GM18511 (cell line): Measurements from ENCODE around the gene UGT2A3.
A peak's percentile ranks its signal among the peaks of the same experiment; 100 is the strongest.
"Not testable (repeated sequence)": the region's sequence is repeated elsewhere in the genome, so short reads cannot be mapped to it uniquely, and the experiment has no call there.

Source experiments
- ATAC-seq: cut with Tn5 transposase; IDR thresholded peaks from one replicate; pipeline ENCODE4 v1.9.1; 2021; ENCODE audit warnings: mild to moderate bottlenecking, moderate library complexity; ENCODE audit not compliant: unreplicated experiment

UGT2A3 gene

DNA sequence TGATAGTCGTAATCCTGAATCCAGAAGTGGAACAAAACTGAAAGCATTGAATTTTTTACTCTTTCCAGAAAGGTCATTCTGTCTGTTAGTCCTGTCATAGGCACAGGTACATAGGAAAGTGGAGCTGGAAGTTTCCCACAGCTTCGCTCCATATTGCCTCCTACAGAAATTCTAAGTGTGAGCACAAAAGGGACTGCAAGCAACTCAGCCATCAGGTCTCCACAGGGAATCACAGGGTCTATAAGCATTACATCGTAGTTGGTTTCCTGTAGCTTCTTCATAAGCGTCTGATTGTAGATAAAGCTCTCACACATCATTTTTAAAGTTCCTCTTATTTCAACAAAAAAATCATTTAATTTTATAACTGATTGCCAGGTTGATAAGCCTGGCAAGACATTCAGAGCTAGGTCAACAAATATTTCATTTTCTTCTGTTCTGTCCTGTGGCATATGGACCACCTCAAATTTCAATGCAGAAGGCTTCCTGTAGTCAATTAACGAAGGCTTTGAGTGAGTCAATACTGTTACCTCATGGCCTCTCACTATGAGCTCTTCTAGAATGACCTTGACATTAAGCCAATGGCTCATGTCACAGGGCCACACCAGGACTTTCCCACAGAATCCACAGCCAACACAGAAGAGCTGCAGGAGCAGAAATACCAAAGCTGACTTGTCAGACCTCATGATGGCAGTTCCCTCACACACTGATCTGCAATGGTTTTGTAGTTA, at the start of gene UGT2A3:
Gene UGT2A3, minus strand, starts transcription at position 727 of the 728 bp plus-strand sequence. Its CDS starts 44 bp downstream, at position 683.
- no peak for ATAC-seq

DNA sequence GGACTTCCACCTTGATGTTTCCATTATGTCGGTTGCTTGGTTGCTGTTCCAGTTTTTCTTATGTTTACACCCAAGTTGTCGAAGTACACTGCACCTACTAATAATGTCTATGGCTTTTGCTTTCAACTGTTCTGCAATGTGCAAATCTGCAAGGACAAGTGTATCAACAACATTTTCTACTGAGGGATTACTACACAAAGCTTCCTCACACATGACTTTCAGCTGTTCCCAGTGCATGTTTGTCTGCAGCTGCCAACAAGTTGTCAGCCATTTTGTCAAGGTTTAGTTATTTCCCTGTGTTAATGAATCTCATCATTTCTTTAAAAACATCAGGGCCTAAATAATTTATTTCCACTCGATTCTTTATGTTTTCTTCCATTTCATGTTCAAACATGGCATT, 45.4 kb upstream of the UGT2A3 start:
- ATAC-seq: no peak

DNA sequence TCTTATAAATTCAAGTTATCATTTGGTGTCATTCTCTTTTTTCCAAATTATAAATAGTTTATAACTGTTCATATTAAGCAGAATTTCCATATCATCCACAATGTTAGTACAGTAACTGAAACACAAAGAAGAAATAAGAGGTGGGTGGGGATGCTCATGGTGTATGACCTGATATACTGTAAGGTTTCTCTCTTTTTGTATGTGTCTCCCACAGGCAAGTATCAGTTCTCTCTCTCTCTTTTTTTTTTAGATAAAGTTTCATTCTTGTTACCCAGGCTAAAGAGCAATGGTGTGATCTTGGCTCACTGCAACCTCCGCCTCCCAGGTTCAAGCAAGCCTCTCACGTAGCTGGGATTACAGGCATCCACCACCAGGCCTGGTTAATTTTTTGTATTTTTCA, 43.7 kb upstream of the UGT2A3 start:
- peak; percentile 68 for ATAC-seq

DNA sequence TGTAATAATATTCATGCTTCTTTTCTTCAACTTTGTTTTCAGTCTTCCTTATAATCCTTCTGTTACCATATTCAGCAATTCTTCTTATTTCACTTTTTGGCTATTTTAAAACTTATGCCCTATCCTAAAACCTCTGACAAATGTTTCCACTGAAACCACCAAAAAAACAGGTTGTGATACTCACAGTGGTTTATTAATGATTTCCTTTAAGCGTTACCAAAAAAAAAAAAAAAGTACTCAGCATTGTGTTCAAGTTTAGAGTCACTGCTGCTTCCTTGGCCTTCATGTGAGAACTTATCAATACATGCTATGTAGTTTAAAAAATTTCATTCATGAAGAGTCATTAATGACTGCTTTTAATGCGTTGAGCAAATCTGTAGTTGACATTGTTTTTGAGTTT, 35.4 kb upstream of the UGT2A3 start:
- peak; percentile 94 for ATAC-seq

DNA sequence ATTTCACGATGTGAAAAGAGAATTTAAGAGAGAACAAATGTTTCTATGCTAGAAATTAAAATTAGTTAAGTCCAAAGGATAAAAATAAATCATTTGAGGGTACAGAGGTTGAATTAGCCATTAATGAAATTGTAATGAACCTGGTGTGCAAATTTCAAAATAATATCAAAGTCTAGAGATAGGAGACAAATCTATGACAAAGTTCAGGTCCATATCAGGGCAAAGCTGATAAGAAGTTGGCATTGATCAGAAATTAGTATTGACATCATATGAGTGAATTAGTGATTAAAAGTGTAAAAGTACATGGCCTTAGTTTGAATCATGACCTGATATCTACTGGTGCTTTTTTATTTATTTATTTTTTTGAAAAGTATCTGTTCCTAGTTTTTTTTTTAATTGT, 33.8 kb upstream of the UGT2A3 start:
- ATAC-seq: no peak

DNA sequence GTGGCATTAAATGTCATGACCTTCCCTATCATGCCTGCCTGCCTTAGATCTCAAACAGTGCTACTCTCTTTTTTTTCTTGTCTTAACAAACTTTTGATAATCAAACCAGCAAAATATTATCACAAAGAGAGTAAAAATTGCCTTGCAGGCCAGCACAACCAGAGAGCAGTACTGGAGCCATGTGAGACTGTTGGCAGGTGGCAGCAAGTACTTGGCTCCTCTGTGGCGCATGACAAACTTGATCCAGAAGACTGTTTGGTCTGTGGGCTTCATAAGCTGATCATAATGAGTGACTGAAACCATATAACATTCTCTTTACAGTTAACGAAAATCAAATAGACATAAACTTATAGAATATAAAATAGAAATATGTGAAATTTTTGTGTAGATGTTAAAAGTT, 33.3 kb upstream of the UGT2A3 start:
- ATAC-seq: no peak

DNA sequence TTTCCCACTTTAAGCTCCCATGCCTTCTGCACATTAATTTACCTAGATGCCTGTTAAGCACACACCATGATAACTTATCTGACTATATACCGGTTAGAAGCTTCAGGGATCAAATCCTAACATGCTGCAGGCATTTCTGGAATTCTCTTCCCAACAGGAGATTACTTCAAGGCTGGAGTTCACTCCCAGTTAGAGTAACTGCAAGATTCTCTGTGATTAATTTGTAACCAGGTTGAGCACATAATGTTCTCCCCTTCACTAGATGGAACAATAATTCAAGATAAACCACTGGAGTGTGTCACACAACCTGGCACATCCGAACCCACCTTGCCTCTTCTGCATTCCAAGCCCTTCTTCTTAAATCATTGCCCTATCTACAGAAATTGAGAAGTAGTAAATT, 11.8 kb upstream of the UGT2A3 start:
- no peak for ATAC-seq

DNA sequence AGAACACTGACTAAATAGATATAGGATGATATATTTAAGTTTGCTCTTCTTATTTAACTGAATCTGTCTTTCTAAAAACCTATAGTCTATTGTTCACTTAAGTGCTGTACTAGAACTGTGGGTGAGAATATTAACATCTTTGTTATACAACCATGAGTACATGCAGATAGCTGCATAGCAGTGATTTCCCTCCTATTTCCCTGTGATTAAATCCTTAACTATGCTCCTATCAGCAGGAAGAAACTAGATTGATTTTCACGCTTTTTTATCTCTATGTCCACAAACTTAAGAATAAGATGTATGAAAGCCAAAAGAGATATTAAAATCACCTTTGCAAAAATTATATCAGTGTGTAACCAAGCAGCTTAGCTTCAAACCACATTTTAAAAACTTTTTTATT, 11.3 kb upstream of the UGT2A3 start:
- ATAC-seq: no peak

DNA sequence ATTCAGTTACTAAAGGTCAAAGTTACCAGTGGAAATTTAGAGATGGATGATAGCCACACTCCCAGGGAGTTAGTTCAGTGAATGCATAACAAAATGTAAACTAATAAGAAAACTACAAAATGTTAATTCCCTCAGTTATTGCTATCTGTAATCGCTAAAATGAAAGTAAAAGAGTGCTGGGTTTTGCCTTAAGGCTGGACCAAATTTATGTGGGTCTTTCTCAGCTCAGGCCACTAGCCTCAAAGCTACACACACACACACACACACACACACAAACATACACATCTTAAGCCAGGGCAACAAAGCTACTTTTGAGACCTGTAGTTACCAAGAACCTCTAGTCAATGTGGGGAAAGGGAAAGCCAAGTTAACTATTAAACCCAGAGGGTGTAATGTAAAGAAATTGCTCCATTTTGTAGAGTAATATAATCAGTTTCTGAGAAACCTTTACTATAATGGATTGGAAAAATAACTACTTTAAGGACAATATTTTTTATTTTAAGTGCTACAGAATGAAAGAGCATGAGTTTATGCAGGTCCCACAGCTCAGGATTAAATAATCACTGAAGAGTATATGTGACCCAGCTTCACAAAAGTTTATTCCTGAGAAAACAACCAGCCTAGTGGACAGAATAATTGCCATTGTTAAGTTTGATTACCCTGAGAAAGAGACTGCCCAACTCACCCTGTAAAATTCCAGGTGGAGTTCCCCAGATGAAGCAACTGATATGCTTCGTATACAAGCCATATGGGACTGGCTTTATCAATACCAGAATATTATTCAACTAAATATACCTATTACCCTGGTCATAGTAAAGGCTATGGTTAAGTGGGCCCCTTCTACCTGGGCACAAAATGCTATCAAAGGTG, 8.9 kb upstream of the UGT2A3 start:
- ATAC-seq: peak; percentile 51

DNA sequence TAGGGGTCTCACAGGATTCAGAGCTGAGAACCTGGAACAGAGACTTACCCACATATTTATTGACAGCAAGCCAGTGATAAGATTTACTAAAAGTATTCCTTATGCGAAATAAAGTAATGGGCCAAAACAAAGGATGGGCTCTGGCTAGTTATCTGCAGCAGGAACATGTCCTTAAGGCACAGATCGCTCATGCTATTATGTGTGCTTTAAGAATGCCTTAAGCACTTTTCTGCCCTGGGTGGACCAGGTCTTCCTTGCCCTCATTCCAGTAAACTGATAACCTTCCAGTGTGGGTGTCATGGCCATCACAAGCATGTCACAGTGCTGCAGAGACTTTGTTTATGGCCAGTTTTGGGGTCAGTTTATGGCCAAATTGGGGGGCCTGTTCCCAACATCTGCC, 7.5 kb upstream of the UGT2A3 start:
- not testable (repeated sequence) for ATAC-seq

DNA sequence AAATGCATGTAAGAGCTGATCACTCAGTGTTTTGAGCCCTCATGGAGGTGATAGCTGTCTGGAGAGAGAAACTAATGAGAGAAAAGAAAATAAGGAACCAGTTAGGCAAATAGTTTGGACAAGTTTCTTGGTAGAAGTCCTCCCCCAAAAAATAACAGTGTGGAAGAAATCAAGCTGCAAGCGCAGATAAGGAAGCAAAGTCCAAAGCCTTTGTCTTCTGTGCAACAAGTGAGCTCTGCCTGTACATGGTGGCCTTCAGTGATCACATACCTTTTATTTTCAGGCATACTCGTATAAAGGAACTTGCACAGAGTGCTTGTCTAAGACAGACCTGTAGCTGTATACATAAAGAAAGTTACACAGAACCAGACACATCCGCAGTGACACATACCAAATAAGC, 2.5 kb upstream of the UGT2A3 start:
- no peak for ATAC-seq

DNA sequence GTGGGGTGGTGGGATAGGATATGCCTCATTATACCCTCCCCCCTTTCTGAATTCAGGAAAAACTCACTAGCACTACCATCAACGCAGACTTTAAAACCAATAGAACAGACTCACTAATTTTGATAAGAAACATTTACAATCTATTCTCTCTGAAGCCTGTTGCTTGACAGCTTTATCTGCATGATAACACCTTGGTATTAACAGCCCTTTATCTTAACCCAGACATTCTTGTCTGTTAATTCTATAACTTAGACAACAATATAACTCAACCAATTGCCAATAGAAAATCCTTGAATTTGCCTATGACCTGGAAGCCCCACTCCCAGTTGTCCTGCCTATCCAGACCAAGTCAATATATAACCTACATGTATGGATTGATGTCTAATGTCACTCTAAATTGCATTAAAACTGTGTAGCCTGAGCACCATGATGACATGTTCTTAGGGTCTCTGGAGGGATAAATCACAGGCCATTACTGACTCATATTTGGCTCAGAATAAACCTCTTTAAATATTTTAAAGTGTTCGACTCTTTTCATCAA, 1.5 kb upstream of the UGT2A3 start:
- ATAC-seq: no peak

DNA sequence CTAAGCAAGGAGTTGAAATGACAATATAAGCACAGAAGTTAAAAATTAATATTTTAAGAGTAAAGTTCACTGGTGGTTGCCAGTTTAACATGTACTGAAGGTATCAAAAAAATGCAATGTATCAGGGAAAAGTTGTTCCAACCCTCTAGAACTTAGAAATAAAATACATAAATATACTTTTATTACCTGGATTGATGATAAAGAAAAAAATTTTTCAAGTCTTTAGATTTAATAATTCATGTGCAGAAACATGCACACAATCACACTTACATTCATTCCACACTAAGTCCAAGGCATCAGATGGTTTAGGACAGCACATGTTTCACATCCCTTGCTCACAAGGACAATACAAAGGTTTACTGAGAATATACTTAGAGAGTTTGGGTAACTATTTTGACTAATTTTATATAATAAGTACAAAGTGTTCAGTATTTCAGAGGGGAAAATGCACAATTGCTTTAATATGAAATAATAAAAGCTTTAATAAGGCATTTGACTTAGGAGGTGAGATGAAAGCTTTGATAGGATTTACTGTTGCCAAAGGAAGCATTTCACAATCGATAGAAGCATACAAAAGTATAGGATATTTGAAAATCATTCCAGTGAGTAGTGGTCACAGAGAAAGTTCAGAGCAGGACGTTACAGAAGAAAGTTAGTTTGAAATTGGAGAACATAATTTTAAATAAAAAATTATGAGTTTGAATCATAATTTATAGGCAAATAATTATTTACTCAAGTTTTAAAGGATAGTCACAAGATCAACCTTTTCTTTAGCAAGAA, 392 bp upstream of the UGT2A3 start:
- no peak for ATAC-seq

DNA sequence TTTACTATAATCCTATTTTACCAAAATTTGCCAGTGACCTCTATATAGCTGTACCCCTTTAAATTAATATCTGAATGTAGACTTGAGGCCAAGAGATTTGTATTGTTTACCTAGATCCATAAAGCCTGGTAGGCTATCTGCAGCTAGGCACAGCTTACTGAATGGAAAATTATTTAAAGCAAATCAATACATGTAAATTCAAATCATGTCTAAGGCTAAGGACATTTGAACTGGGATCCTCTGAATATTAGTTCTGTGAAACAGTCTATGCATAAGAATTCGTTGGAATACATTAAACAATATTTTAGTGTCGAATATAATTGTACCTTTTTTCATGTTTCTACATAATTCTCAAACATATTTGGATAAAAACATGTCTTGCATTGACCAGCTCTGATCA, 1.6 kb downstream of the UGT2A3 start:
- ATAC-seq: no peak

DNA sequence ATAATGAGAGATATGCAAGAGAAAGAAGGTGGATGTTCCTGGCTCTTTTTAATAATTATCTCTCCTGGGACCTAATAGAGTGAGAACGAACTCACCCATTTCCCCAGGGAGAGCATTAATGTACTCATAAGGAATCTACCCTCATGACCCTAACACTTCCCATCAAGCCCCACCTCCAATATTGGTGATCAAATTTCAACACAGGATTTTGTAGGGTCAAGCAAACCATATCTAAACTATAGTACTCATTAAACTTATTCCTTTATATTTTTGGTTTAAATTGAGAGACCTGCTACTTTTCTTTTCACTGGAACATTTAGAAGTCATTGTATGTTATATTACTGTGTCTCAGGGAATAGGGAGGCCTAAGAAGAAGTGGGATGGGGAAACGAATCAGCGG, 2.6 kb downstream of the UGT2A3 start:
- ATAC-seq: no peak

DNA sequence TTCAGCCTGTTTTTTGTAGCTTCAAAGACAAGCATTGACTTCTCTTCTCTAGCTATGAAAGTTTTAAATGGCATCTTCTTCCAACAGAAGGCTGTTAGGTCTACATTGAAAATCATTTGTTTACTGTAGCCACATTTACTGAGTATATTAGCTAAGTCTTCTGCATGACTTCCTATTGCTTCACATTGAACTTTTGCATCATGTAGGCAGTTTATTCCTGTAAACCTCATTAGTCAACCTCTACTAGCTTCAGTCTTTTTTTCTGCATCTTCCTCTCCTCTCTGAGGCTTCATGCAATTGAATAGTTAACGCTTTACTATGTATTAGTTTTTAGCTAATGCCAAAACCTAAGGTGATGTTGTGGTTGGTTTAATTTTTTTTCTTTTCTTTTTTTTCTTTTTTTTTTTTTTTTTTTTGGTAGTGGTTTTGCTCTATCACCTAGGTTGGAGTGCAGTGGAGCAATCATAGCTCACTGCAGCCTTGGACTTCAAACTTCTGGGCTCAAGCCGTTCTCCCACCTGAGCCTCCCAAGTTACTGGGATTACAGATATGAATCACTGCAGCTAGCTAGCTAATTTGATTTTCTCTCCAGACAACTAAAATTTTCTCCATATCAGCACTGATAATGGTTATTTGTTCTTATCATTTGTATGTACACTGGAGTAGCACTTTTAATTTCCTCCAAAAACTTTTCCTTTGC, 3.4 kb downstream of the UGT2A3 start:
- no peak for ATAC-seq

DNA sequence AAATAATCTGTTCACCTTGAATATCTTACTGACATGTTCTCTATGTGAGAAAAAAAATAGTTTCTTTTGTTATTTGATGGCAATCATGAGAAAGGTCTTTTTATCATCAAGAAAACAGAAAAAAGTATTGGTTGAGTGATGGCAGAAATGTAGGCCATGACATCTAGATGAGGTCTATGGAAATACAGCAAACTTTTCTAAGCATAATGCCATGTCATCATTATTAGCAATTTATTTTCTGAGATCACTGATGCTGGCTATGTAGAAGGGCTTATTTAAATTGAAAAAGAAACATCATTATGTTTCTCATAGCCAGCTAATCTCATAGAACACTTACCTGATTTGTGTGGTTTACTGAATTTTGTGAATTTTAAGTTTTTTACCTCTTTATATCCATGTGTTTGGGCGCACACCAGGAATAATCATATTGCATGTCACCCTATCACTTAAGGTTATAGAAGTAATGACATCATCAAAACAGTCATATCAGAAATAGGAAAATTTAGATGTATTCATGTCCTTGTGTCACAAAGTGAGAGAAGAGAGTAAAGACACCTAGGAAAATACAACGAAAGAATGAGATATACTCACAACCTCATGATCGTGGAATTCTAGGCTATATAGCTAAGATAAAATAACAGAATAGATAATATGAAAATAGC, 22.4 kb downstream of the UGT2A3 start:
- no peak for ATAC-seq

DNA sequence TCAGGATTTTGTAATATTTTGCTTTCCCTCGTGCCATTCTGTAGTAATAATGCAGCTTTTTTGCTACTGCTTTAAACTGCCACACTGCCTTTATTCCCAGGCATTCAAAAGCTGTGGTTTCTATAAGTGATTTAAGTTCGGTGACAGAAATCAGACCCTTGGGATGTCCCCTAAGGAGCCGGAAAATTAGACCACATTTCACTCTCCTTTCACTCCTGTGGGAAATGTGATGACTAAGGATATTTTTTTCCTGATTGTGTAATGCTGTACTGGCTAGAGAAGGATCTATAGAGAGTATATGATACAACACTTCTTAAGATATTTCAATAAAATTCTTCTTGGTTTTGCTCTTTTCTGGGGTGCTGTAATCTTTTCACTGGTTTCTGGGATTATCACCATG, 24.4 kb downstream of the UGT2A3 start:
- no peak for ATAC-seq

DNA sequence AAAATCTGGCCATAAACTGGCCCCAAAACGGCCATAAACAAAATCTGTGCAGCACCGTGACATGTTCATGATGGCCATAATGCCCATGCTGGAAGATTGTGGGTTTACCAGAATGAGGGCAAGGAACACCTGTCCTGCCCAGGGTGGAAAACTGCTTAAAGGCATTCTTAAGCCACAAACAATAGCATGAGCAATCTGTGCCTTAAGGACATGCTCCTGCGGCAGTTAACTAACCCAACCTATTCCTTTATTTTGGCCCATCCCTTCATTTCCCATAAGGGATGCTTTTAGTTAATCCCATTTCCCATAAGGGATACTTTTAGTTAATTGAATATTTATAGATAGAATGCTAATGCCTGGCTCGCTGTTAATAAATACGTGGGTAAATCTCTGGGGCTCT, 29.4 kb downstream of the UGT2A3 start:
- ATAC-seq: not testable (repeated sequence)

DNA sequence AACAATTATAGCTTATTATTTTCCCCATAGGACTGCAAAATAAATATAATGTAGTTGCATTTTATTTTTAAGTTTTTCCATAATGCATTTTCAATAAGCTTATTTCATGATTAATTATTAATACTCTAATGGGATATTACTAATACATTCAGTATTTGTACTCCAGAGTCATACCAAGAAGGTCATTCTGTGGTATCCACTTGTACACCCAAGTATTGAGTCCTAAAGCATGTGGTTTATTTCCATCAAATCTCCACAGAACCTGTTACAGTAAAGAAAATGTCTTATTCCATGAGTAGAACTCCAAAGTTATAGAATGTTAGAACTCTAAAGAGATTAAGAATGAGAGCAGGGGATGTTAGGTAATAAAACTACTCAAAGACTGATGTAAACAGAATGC, 30.6 kb downstream of the UGT2A3 start:
- no peak for ATAC-seq
